Measurements from ENCODE around the gene THSD4.
"Not testable (repeated sequence)": the region's sequence is repeated elsewhere in the genome, so short reads cannot be mapped to it uniquely, and the experiment has no call there.

The THSD4 gene

GRCh38 chr15:71153823-71154524 lies 38.7 kb downstream of the THSD4 start:
- no peak for DNase-seq

DNA sequence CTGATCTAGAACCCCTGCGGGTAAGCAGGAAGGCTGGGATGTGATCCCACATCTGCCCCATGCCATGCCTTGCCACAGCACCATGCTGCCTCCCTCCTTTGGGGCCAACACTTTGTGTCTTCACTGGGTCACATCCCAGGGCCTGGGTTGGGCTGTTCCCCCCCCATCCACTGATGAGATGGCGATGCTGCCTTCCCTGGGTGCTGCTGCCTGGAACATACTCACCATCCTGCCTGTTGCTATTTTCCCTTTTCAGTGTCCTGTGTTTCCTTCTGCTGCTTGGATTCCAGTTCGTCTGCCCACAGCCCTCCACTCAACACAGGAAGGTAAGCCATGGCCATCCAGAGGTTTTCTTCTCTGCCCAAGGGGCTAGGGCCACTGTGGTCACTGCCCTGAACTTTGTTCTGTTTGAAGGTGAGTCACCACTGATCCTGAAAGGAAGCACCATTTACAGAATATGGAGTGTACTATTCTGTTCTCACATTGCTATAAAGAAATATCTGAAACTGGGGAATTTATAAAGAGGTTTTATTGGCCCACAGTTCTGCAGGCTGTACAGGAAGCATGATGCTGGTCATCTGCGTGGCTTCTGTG lies 39.4 kb downstream of the THSD4 start:
- DNase-seq, result no peak

DNA sequence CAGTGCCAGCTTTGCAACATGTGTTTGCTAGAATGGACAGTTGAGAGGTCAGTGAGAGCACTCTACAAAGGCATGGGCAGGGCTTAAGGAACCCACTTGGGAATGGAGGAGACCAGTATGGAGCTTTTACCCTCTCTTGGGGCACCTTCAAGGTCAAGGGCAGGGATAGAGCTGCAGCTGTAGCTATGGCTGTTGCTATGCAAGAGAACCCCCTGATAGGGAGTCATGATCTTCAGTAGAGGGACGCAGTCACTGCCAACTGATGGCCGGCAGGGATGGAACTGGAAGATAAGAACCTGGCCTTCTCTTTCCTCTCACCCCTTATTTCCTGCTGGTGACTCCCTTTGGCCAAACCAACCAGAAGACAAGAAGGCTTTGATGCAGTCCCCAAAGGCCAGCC lies 40.3 kb downstream of the THSD4 start:
- DNase-seq, result no peak

- no peak for DNase-seq
These were observed 45.7 kb downstream of the THSD4 start for GRCh38 chr15:71160976-71161375.

DNA sequence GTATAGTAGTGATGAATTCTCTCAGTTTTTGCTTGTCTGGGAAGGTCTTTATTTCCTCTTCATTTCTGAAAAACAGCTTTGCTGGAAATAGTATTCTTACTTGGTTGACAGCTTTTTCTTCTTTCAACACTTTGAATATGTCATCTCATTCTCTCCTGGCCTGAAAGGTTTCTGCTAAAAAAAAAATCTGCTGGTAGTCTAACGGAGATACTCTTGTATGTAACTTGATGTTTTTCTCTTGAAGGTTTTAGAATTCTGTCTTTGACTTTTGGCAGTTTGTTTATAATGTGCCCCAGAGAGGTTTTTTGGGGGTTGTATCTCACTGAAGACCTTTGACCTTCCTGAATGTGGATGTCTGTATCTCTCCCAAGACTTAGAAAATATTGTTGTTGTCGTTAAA lies 47.0 kb downstream of the THSD4 start:
- DNase-seq, result no peak

- DNase-seq, result not testable (repeated sequence)
These were observed 49.3 kb downstream of the THSD4 start for GRCh38 chr15:71164606-71165005.

DNA sequence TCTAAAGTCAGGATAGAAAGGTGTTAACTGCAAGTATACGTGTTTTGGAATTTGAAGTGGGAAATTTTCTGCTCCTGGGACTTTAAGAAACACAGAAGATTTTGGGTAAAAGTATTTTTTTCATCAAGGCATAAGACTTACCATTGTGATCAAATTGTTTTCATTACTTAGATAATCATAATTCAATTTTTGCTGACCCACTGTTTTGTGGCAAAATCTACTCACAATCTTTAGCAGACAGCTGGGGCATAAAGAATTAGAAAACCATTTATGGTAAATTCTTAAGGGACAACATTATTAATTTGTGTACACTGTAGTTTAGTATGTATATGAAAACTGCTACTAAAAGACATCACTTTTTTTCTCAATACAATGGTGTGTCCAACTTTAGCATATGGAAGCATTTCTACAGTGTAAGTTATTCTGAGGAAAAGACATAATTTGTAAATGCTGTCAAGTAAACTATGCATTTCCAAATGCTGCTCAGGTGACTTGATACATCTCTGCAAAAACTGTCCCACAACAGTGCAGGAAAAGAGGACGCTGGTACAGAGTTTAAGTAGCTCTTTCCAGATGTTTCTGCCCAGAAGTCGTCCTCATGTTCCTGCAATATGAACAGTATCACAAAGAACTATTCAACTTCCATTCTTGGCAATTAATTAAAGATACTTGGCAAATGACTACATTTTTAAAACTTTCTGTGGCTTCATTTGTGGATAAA lies 52.3 kb downstream of the THSD4 start:
- DNase-seq, result no peak

DNA sequence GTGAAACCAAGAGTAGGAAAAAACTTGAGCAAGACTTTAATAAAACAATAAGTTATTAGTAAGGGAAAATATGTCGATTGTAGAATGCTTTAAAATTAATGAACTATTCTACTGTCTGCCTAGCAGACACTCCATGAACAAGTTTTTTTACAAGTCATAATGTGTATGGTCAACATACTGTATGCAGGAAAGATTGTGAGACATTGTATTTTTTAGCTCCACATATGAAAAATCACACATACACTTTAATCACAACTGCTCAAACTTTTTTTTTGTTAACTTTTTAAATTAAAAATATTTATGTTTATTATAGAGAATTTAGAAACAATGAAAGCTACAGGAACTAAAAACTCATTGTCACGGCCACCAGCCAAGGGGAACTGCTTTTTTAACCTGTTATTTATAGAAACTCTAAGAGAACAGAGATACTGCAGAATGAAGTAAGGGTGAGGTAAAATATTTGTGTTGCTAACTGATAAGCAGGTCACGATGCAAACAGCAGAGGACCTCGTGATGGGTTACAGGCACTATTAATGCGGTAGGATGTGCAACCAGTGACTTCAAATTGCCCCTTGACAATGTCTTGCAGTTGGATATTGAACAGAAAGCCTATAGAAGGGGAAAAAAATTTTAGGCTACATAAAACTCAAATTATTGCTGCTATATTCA lies 53.0 kb downstream of the THSD4 start:
- DNase-seq, result no peak

DNA sequence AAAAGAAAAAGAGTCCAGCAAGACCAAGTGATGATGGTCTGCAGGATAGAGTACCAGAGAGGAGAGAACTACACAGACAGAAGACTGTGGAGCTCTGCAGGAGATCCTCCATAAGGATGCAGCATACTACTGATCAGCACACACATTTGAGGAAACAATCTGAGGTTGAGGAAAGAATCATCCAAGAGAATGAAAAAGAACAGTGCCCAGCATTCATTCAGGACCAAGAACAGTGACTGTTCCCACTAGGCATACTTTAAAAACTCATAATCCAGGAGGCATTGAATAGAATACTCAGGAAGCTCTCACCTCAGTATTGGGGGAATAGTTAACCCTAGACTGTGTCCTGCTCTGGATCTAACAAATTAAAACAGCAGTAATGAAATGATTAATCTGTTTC lies 54.9 kb downstream of the THSD4 start:
- DNase-seq, result no peak

- no peak for DNase-seq
These were observed 55.9 kb downstream of the THSD4 start for GRCh38 chr15:71171195-71171594.

- not testable (repeated sequence) for DNase-seq
These were observed 59.1 kb downstream of the THSD4 start for GRCh38 chr15:71174360-71174759.

- DNase-seq, result no peak
These were observed 65.9 kb downstream of the THSD4 start for GRCh38 chr15:71180986-71181853.

DNA sequence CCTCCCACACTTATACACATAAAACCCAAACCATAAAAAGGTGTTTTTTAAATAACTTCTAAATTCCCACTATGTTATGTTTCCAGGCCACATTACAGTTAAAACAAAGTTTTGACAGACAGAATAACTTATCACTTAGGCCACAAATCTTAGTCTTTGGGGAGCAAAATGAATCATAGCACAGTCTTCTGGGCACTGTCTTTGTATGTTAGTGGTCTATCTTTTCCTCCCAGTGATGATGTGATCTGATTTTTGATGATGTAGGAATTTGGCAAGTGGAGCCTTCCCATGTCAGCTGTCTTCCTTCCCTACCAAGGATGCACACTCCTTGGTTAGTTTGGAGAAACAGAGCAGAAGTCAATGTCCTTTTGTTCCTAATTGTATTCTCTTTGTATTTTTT lies 67.3 kb downstream of the THSD4 start:
- no peak for DNase-seq

- DNase-seq, result no peak
These were observed 67.8 kb downstream of the THSD4 start for GRCh38 chr15:71183063-71183462.

DNA sequence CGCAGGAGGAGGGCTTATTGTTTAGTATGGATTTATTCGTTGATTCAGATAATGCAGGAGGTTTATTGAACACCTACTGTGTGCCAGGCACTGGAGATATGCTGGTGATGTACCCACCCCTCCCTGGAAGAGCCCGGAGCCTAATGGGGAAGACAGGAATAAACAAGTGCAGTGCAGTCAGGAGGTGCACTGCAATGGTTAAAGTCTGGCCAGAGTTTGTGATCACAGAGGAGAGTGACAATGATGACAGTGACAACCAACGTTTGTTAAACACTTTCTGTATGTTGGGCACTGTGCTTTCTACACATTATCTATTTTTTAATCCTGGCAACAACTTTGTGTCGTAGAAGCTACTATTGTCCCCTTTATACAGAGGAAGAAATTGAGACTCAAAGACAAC lies 70.4 kb downstream of the THSD4 start:
- DNase-seq, result no peak

GRCh38 chr15:71186267-71186666 lies 71.0 kb downstream of the THSD4 start:
- DNase-seq, result no peak

DNA sequence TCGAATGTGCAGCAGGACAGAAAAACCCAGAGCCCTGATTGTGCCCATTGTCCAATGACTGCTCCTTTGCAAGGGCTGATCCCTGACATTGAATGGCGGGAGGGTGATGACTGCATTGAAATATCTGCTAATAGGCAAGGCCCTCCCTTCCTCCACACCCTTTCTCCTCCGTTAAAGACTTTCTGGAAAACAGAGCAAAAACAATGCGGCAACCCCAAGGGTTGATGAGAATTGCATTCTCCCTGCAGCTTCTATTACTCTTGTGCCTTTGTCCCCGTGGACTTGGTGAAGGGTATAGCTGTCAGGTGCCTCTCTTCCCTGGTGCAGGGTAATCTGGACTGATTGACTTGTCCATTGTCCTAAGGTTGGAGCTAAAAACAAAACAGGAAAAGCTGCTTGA lies 71.8 kb downstream of the THSD4 start:
- DNase-seq, result no peak

DNA sequence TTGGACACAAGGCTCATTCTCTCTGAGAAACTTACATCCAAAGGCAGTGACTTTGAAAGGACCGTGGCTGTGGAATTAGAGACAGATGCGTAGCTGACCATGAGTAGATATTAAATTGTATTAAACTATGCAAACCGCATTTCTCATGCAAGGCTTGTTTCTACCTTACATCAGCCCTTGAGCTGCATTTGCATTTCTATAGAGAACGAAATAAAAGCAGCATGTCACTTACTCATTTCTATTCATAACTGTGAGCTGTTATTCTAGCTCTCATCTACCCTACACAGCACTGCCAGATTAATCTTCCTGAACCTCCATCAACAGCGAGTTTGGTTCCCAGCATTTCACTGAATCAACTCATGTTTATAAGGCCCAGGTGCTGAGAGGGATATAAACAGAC lies 72.3 kb downstream of the THSD4 start:
- DNase-seq, result no peak

DNA sequence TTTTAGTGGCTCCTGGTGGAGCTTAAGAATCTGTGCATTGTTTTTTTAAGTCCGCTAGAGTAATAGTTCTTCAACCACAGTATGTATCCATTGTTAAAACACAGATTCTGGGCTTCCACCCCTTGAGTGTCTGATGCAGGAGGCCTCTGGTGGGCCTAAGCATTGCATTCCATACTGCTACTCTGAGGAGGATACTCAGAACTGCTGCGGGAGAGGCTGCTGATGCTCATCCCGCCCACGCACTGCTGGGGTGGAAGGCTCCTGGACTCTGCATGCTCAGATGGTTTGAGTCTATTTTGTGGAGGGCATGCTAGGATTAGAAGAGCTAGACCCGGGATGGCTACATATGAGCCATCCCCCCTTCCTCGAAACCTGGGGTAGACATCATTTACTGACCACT lies 74.4 kb downstream of the THSD4 start:
- DNase-seq, result no peak

DNA sequence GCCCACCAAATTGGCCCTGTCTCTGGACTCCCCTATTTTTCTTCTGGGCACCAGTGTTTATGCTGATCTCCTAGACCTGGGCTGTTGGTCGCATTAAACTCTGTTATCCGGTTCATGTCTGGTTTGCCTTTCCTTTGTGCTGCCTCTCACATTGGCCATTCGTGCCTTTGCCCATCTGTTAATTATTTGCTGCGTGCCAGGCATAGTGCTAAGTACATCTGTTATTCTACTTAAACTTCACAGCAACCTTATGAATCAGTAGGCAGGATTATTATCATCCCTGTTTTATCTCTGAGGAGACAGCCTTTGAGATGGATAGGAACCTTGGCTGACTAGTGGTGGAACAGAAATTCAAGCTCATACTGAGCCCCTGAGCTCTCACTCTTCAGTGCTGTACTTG lies 76.0 kb downstream of the THSD4 start:
- DNase-seq, result no peak

DNA sequence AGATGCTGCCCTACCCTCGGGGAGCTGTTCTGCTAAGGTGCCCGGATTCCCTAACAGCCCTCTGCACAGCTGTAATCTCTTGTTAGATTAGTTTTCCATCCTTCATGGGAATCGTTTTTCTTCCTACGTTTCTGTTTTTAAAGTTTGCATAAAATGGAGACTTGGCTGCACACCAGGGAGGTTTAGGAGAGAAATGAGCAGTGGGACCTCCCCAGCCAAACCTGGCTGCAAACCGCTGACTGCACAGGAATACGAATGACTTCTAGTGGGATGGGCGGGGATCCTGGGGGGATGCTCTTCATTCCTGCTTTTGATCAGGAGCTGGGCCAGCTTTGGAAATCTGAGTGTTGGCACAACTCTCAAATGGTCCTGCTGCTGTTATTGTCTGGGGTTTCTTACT lies 77.5 kb downstream of the THSD4 start:
- DNase-seq, result no peak

DNA sequence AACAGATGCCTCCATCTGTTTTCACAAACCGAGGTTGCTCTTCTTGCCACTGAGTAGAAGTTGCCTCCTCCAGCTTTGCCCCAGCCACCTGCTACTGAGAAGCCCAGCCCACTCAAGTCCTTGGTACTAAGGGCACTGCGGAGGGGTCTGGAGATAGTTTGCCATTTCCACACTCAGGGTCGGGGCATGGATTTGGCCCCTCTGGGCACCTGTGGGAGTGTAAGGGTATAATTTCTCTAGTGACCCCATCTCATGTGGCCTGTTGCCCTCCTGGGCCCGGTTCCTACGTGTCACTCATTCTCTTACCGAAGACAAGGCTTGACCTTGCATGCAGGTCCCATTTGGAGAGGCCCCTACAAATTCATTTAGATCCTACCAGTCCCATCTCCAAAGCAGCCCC lies 79.0 kb downstream of the THSD4 start:
- no peak for DNase-seq

GRCh38 chr15:71195242-71195641 lies 80.0 kb downstream of the THSD4 start:
- DNase-seq, result no peak
